Ureter (tissue), 1 donor: Measurements from ENCODE around the gene ZNF528. TPM values are rescaled to one million over a fixed set of nuclear protein-coding genes. Genes with fewer than 3 reads are reported as not detected.

Experiments
- DNase-seq: peaks from one replicate; pipeline ENCODE4 v3.0.0-alpha.2; 2020; ENCODE audit warnings: low spot score
- total RNA-seq: library from RNA; stranded (reverse); gene quantifications from one replicate; pipeline ENCODE4 v1.2.4, GENCODE V29; 2023
- donor health status: DM: yes; HTN: yes; CAD: no.

ZNF528 gene
- 56.3 TPM for total RNA-seq

- DNase-seq, result peak; percentile 98
These were observed at the start of gene ZNF528 for GRCh38 chr19:52397310-52398080. Gene ZNF528, plus strand, starts transcription at chr19:52397849. Its CDS starts 4,165 bp downstream, at chr19:52402014.

- DNase-seq, result no peak
These were observed 46.1 kb upstream of the ZNF528 start for GRCh38 chr19:52351512-52351911.

GRCh38 chr19:52366414-52366824 is 31.2 kb upstream of the ZNF528 start:
- no peak for DNase-seq

GRCh38 chr19:52369559-52370340 is 27.9 kb upstream of the ZNF528 start, which contains the start of gene ZNF880:
Gene ZNF880, plus strand, starts transcription at chr19:52369923. Its CDS starts 43 bp downstream, at chr19:52369966.
- peak; percentile 96 for DNase-seq

GRCh38 chr19:52370341-52370710 is 27.3 kb upstream of the ZNF528 start:
- DNase-seq, result no peak

GRCh38 chr19:52391135-52391534 is 6.5 kb upstream of the ZNF528 start:
- DNase-seq, result no peak

- no peak for DNase-seq
These were observed 412 bp downstream of the ZNF528 start for GRCh38 chr19:52398081-52398441.

- DNase-seq, result no peak
These were observed 12.6 kb downstream of the ZNF528 start for GRCh38 chr19:52410276-52410675.

GRCh38 chr19:52415711-52416110 is 18.1 kb downstream of the ZNF528 start:
- no peak for DNase-seq

GRCh38 chr19:52428937-52429336 is 31.3 kb downstream of the ZNF528 start, which contains the start of gene ZNF534:
Gene ZNF534, plus strand, starts transcription at chr19:52429148. Its CDS starts 2,327 bp downstream, at chr19:52431475.
- no peak for DNase-seq

GRCh38 chr19:52442179-52442578 is 44.5 kb downstream of the ZNF528 start:
- DNase-seq, result no peak

- no peak for DNase-seq
These were observed 46.9 kb downstream of the ZNF528 start for GRCh38 chr19:52444506-52444905.

- no peak for DNase-seq
These were observed 53.6 kb downstream of the ZNF528 start for GRCh38 chr19:52451241-52451640.

- peak; percentile 84 for DNase-seq
These were observed 55.9 kb downstream of the ZNF528 start, which contains the start of gene ZNF578 for GRCh38 chr19:52453324-52454094. Gene ZNF578, plus strand, starts transcription at chr19:52453553. Its CDS starts 48,293 bp downstream, at chr19:52501846.

GRCh38 chr19:52464798-52465470 is 67.3 kb downstream of the ZNF528 start:
- DNase-seq, result no peak

Other genes starting within 250 kb of the ZNF528 start
- gene ZNF836, start 226.2 kb upstream of the ZNF528 start, total RNA-seq, result 22.0 TPM
- gene PPP2R1A, start 207.8 kb upstream of the ZNF528 start, total RNA-seq, result 259 TPM
- gene ZNF766, start 128.3 kb upstream of the ZNF528 start, total RNA-seq, result 31.8 TPM
- 23.8 TPM for gene ZNF480, start 100.7 kb upstream of the ZNF528 start, total RNA-seq
- gene ZNF610, start 61.6 kb upstream of the ZNF528 start, total RNA-seq, result 6.9 TPM
- 37.5 TPM for gene ZNF880, start 27.9 kb upstream of the ZNF528 start, total RNA-seq
- not detected for gene ZNF534, start 31.3 kb downstream of the ZNF528 start, total RNA-seq
- 5.1 TPM for gene ZNF578, start 55.7 kb downstream of the ZNF528 start, total RNA-seq
- 23.4 TPM for gene ZNF808, start 129.8 kb downstream of the ZNF528 start, total RNA-seq
- 29.7 TPM for gene ZNF701, start 172.4 kb downstream of the ZNF528 start, total RNA-seq
- gene ZNF83, start 240.5 kb downstream of the ZNF528 start, total RNA-seq, result 110 TPM